Caco-2 (cell line): Measurements from ENCODE around the gene SCN1A. TPM values are rescaled to one million over a fixed set of nuclear protein-coding genes. Genes with fewer than 3 reads are reported as not detected.

Source experiments
- BruUV-seq: library from RNA; stranded (reverse); fragments of 400-500 nt; replicated peaks from 2 replicates; lab custom pipeline; 2021; lab: Mats Ljungman, UMichigan
- CTCF ChIA-PET: fragments of 300-600 bp; sonication (Branson Sonifier 250); formaldehyde crosslinking; loops from one replicate; lab custom pipeline; 2022; ENCODE audit warnings: antibody characterized with exemption; lab: Charles Lee
- POLR2A ChIA-PET: fragments of 300-600 bp; sonication (Branson Sonifier 250); formaldehyde crosslinking; loops from one replicate; lab custom pipeline; 2022; ENCODE audit warnings: antibody characterized with exemption; lab: Charles Lee
- DNase-seq, 2 experiments: peaks; one replicate each; pipeline versions ENCODE4 v3.0.0 to v3.0.0-alpha.2; 2020 to 2022
- H3K27me3 ChIP-seq: replicated peaks from 2 replicates; pipeline ENCODE4 v1.6.0; 2011; ENCODE audit warnings: low read length; ENCODE audit not compliant: control insufficient read depth, insufficient read depth
- H3K36me3 ChIP-seq: 2 replicates; pipeline ENCODE4 v1.5.1; 2011; ENCODE audit warnings: low read length; ENCODE audit not compliant: control insufficient read depth, insufficient read depth
- H3K4me1 ChIP-seq: fragments of 250-450 bp; sonication (Bioruptor Pico); 2 replicates; pipeline ENCODE4 v1.5.1; 2020; ENCODE audit warnings: mild to moderate bottlenecking
- H3K4me3 ChIP-seq: 2 replicates; pipeline ENCODE4 v1.5.1; 2011; ENCODE audit warnings: low read depth, mild to moderate bottlenecking, control low read depth, low read length
- H3K9me3 ChIP-seq: fragments of 250-450 bp; sonication (Bioruptor Pico); 2 replicates; pipeline ENCODE4 v1.5.1; 2020; ENCODE audit warnings: mild to moderate bottlenecking, moderate library complexity
- H3K27ac Mint-ChIP-seq: one replicate; pipeline ENCODE4 v1.8.0; 2022; ENCODE audit warnings: mixed read lengths; ENCODE audit not compliant: unreplicated experiment
- H3K27me3 Mint-ChIP-seq: one replicate; pipeline ENCODE4 v1.8.0; 2022; ENCODE audit warnings: mixed read lengths; ENCODE audit not compliant: insufficient read depth, unreplicated experiment
- H3K36me3 Mint-ChIP-seq: one replicate; pipeline ENCODE4 v1.8.0; 2022; ENCODE audit warnings: mild to moderate bottlenecking, mixed read lengths; ENCODE audit not compliant: insufficient read depth, unreplicated experiment
- H3K4me1 Mint-ChIP-seq: one replicate; pipeline ENCODE4 v1.8.0; 2022; ENCODE audit warnings: low read depth, mixed read lengths; ENCODE audit not compliant: unreplicated experiment
- H3K4me3 Mint-ChIP-seq: one replicate; pipeline ENCODE4 v1.8.0; 2022; ENCODE audit warnings: mild to moderate bottlenecking, moderate library complexity, mixed read lengths; ENCODE audit not compliant: unreplicated experiment
- H3K9me3 Mint-ChIP-seq: one replicate; pipeline ENCODE4 v1.8.0; 2022; ENCODE audit warnings: mixed read lengths; ENCODE audit not compliant: unreplicated experiment
- intact Hi-C: fragments of 100-400 bp; cut with micrococcal nuclease; formaldehyde crosslinking; loops from one replicate; pipeline ENCODE4 v1.10.0; 2022; ENCODE audit not compliant: unreplicated experiment
- total RNA-seq: library from RNA; stranded (reverse); gene quantifications from 2 replicates; pipeline ENCODE4 v1.2.3, GENCODE V29; 2022
- TF ChIP-seq, protein P1 (sequence below), 2 experiments: fragments of 200-600 bp in 1 of 2; IDR thresholded peaks; 1 replicate in 1 of 2; 2 replicates in 1 of 2; pipeline versions ENCODE4 v1.5.1 to v1.8.0; 2011 to 2022; ENCODE audit warnings: antibody characterized with exemption in 1 of 2, control low read depth in 1 of 2, inconsistent platforms in 1 of 2, low read depth in 1 of 2, low read length in 1 of 2, mild to moderate bottlenecking in 1 of 2, moderate library complexity in 1 of 2; ENCODE audit not compliant: insufficient read depth in 1 of 2, severe bottlenecking in 1 of 2, unreplicated experiment in 1 of 2

Gene SCN1A
- total RNA-seq, 1 experiment from 2014 or later: not detected

DNA sequence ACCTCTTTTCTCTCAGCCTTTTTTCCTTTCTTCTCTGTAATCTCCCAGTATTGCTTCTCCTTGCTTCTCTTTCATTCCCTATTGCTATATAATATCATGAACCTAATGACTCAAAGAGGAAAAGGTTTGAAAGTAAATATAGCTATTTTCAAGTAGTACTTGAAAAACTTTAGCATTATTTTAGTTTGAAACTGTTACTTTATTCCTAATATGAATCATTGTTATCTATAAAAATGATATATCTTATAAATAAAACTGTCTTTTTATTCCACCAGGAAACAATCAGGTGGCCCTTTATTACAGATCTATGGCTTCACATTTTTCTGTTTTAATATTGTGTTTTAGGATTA, 311 bp upstream of the SCN1A start:
- Histone ChIP-seq H3K27me3 (no peaks in the 10 kb centered on the region; the same call in 1 of the 2 replicates), H3K36me3 (no peaks in the 10 kb centered on the region), H3K9me3 (no peaks in the 10 kb centered on the region), H3K4me3 (no peak overlapping the region), H3K4me1 (no peaks in the 10 kb centered on the region)
- DNase-seq: no peak
- BruUV-seq: no TSS peak
- TF ChIP-seq, protein P1, sequence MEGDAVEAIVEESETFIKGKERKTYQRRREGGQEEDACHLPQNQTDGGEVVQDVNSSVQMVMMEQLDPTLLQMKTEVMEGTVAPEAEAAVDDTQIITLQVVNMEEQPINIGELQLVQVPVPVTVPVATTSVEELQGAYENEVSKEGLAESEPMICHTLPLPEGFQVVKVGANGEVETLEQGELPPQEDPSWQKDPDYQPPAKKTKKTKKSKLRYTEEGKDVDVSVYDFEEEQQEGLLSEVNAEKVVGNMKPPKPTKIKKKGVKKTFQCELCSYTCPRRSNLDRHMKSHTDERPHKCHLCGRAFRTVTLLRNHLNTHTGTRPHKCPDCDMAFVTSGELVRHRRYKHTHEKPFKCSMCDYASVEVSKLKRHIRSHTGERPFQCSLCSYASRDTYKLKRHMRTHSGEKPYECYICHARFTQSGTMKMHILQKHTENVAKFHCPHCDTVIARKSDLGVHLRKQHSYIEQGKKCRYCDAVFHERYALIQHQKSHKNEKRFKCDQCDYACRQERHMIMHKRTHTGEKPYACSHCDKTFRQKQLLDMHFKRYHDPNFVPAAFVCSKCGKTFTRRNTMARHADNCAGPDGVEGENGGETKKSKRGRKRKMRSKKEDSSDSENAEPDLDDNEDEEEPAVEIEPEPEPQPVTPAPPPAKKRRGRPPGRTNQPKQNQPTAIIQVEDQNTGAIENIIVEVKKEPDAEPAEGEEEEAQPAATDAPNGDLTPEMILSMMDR (IDR thresholded peaks at IDR 0.05; ENCODE audit: insufficient read depth in 1 of 2, low read depth in 1 of 2, low read length in 1 of 2, severe bottlenecking in 1 of 2, unreplicated experiment in 1 of 2): no peak
- peaks cover 2% of the 10 kb centered on the region for H3K27me3 Mint-ChIP-seq
- intact Hi-C loops: loop anchor here (1.0 kb wide), 3 partner anchors 53 to 174 kb away; no protein-coding TSS in a partner anchor
- ChIA-PET POLR2A (no interaction called here), CTCF (interaction anchor here (0.6 to 1.5 kb wide), 9 partner anchors 17 to 1135 kb away, joined by 3 to 11 read pairs (median 4); partner anchors contain the start of gene TTC21B)
- no peak overlapping the region for H3K27ac Mint-ChIP-seq
- no peak overlapping the region for H3K4me3 Mint-ChIP-seq
- H3K9me3 Mint-ChIP-seq: no peaks in the 10 kb centered on the region
- no peaks in the 10 kb centered on the region for H3K36me3 Mint-ChIP-seq
- H3K4me1 Mint-ChIP-seq: no peaks in the 10 kb centered on the region

DNA sequence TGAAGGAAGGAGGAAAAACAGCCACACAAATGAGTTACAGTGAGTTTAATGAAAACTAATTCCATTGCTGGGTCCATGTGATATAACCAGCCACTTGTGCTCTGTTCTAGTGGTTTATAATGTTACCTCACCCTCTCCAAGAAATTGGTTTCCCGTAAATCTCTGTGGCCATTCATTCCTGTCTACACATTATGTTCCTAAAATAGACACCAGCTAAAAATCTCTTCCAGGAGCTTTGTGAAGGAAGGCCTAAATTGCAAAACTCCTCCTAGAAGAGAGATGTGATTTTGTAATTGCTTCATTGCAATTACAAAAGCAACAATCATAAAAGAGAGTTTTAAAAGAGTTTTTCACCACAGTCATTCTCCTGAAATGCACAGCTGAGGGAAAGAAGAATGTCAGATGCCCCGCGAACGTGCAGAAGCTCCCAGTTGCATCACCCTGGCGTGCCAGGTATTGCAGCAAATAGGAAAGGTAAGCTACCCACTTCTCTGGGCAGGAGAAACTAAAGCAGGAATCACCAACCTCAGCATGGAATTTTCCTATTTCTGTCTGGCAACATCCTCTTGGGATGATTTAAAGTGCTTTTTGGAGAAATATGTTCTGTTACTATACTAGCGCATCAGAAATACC, 1.7 kb downstream of the SCN1A start:
- ChIA-PET POLR2A (no interaction called here), CTCF (no interaction called here)
- Mint-ChIP-seq H3K4me1 (no peaks in the 10 kb centered on the region), H3K9me3 (no peaks in the 10 kb centered on the region), H3K27ac (no peak overlapping the region), H3K27me3 (peaks cover 8% of the 10 kb centered on the region), H3K4me3 (no peak overlapping the region), H3K36me3 (no peaks in the 10 kb centered on the region)
- no peaks in the 10 kb centered on the region; the same call in 1 of the 2 replicates for H3K27me3 ChIP-seq
- no peaks in the 10 kb centered on the region for H3K4me1 ChIP-seq
- BruUV-seq: no TSS peak
- no peak overlapping the region for H3K4me3 ChIP-seq
- no peaks in the 10 kb centered on the region for H3K36me3 ChIP-seq
- intact Hi-C loops: no loop called here
- TF ChIP-seq, protein P1 (IDR thresholded peaks at IDR 0.05; ENCODE audit: insufficient read depth in 1 of 2, low read depth in 1 of 2, low read length in 1 of 2, severe bottlenecking in 1 of 2, unreplicated experiment in 1 of 2): no peak
- no peak for DNase-seq
- no peaks in the 10 kb centered on the region for H3K9me3 ChIP-seq

DNA sequence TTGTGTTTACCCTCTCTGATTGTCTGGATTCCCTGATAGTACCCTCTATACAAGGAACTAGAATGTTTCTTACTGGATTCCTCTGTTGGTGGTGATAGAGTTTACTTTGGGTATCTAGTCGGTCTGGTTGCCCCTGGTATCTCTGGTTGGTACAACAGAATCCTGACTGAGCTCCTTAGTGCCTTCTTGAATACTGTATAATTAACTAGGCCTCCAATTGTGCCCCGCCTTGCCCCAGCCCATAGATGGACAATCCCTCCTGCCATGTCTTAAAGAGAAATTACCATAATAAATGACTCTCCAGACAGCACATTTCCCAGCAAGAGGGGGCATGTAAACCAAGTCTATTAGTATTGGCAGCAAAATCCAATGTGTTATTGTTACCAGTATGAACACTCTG, 2.3 kb downstream of the SCN1A start:
- TF ChIP-seq, protein P1 (IDR thresholded peaks at IDR 0.05; ENCODE audit: insufficient read depth in 1 of 2, low read depth in 1 of 2, low read length in 1 of 2, severe bottlenecking in 1 of 2, unreplicated experiment in 1 of 2): no peak
- no peak overlapping the region for H3K4me3 Mint-ChIP-seq
- no peaks in the 10 kb centered on the region for H3K9me3 Mint-ChIP-seq
- Histone ChIP-seq H3K36me3 (no peaks in the 10 kb centered on the region), H3K27me3 (no peaks in the 10 kb centered on the region; the same call in 1 of the 2 replicates), H3K4me1 (no peaks in the 10 kb centered on the region), H3K4me3 (no peak overlapping the region), H3K9me3 (no peaks in the 10 kb centered on the region)
- no peaks in the 10 kb centered on the region for H3K4me1 Mint-ChIP-seq
- BruUV-seq: no TSS peak
- ChIA-PET POLR2A (no interaction called here), CTCF (no interaction called here)
- no peaks in the 10 kb centered on the region for H3K36me3 Mint-ChIP-seq
- peaks cover 8% of the 10 kb centered on the region for H3K27me3 Mint-ChIP-seq
- DNase-seq: no peak
- intact Hi-C loops: no loop called here
- H3K27ac Mint-ChIP-seq: no peak overlapping the region
